Hepatocyte (in vitro differentiated cells): ENCODE results near the gene OR52E1.

Experiments used
- EZH2 ChIP-seq: fragments of 200-600 bp; sonication (generic); IDR thresholded peaks from 2 replicates; pipeline ENCODE4 v1.6.1; 2016; ENCODE audit warnings: antibody characterized with exemption, mild to moderate bottlenecking, borderline replicate concordance
- TF ChIP-seq, protein P1 (sequence below): fragments of 200-600 bp; sonication (generic); IDR thresholded peaks from 2 replicates; pipeline ENCODE4 v1.5.1; 2016; ENCODE audit warnings: antibody characterized with exemption, mild to moderate bottlenecking; ENCODE audit not compliant: poor library complexity

DNA sequence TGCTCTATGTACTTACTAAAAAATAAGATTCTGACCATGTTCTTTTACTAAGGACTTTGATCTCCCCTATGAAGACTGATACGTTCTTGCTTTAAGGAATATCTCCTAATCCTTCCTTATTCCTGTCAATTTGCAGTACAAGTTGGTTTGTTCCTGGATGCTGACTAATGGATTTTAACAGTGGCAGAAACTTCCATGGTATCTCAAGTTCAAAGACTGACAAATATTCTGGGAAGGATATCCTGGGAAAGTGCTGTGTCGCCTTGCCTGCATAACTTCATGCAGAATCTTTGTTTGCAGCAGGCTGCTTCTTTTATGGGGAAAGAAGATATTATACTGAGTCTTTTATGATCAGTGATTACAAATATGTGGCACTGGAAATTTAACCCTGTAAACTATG is 31.4 kb upstream of the OR52E1 start:
- TF ChIP-seq, protein P1, sequence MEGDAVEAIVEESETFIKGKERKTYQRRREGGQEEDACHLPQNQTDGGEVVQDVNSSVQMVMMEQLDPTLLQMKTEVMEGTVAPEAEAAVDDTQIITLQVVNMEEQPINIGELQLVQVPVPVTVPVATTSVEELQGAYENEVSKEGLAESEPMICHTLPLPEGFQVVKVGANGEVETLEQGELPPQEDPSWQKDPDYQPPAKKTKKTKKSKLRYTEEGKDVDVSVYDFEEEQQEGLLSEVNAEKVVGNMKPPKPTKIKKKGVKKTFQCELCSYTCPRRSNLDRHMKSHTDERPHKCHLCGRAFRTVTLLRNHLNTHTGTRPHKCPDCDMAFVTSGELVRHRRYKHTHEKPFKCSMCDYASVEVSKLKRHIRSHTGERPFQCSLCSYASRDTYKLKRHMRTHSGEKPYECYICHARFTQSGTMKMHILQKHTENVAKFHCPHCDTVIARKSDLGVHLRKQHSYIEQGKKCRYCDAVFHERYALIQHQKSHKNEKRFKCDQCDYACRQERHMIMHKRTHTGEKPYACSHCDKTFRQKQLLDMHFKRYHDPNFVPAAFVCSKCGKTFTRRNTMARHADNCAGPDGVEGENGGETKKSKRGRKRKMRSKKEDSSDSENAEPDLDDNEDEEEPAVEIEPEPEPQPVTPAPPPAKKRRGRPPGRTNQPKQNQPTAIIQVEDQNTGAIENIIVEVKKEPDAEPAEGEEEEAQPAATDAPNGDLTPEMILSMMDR, result no peak
- TF ChIP-seq EZH2, result no peak
